Prostate gland (tissue), 2 donors: ENCODE data around the gene RECQL5.

Experiments
- POLR2A ChIP-seq: fragments of 450-650 bp; IDR thresholded peaks from one replicate; pipeline ENCODE4 v1.6.1; 2016; ENCODE audit warnings: antibody characterized with exemption, mild to moderate bottlenecking
- POLR2AphosphoS5 ChIP-seq: sonication (generic); formaldehyde crosslinking; IDR thresholded peaks from one replicate; pipeline ENCODE4 v1.6.1; 2017; ENCODE audit warnings: antibody characterized with exemption
- TF ChIP-seq, protein P1 (sequence below), 4 experiments: fragments of 200-600 bp in 2 of 4; fragments of 450-650 bp in 2 of 4; sonication (generic) in 2 of 4; IDR thresholded peaks; 1 replicate in 3 of 4; 2 replicates in 1 of 4; pipeline ENCODE4 v1.5.1; 2016 to 2019; ENCODE audit warnings: antibody characterized with exemption in 4 of 4, mild to moderate bottlenecking in 2 of 4, moderate library complexity in 2 of 4

DNA sequence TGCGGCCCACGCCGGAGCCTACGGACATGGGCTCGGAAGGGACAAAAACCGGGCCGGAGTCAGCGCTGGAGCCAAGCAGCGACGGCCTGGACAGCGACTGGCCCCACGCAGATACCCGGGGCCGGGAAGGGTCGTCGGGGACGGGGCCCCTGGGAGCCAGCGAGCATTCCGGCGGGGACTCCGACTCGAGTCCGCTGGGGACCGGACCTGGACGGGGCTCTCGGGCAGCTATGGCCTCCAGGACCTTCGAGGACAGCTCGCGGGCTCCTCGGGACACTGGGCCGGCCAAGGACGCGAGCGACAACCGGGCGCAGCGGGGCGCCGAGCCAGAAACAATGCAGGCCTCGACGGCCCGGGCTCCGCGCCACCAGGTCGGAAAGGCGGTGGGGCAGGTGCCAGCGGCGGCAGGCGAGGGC, 78.3 kb downstream of the RECQL5 start:
- TF ChIP-seq POLR2A (no peak), POLR2AphosphoS5 (no peak)
- TF ChIP-seq, protein P1, sequence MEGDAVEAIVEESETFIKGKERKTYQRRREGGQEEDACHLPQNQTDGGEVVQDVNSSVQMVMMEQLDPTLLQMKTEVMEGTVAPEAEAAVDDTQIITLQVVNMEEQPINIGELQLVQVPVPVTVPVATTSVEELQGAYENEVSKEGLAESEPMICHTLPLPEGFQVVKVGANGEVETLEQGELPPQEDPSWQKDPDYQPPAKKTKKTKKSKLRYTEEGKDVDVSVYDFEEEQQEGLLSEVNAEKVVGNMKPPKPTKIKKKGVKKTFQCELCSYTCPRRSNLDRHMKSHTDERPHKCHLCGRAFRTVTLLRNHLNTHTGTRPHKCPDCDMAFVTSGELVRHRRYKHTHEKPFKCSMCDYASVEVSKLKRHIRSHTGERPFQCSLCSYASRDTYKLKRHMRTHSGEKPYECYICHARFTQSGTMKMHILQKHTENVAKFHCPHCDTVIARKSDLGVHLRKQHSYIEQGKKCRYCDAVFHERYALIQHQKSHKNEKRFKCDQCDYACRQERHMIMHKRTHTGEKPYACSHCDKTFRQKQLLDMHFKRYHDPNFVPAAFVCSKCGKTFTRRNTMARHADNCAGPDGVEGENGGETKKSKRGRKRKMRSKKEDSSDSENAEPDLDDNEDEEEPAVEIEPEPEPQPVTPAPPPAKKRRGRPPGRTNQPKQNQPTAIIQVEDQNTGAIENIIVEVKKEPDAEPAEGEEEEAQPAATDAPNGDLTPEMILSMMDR (IDR thresholded peaks at IDR 0.05): no peak
